Smooth muscle cell of trachea (primary cell): Measurements from ENCODE around the gene LRRC71. TPM values are rescaled to one million over a fixed set of nuclear protein-coding genes. Genes with fewer than 3 reads are reported as not detected.

ENCODE experiments used
- total RNA-seq: library from RNA; depleted of rRNA; stranded (reverse); fragments of >200 nt; gene quantifications from 2 replicates; pipeline ENCODE4 v1.2.1, GENCODE V29; 2014

Gene LRRC71
- not detected in 2 replicates for total RNA-seq

GRCh38 chr1:156920233-156921052 is at the start of gene LRRC71:
TSS of gene LRRC71 (plus strand) at chr1:156920632. CDS start at chr1:156920804, 172 bp downstream.

DNA sequence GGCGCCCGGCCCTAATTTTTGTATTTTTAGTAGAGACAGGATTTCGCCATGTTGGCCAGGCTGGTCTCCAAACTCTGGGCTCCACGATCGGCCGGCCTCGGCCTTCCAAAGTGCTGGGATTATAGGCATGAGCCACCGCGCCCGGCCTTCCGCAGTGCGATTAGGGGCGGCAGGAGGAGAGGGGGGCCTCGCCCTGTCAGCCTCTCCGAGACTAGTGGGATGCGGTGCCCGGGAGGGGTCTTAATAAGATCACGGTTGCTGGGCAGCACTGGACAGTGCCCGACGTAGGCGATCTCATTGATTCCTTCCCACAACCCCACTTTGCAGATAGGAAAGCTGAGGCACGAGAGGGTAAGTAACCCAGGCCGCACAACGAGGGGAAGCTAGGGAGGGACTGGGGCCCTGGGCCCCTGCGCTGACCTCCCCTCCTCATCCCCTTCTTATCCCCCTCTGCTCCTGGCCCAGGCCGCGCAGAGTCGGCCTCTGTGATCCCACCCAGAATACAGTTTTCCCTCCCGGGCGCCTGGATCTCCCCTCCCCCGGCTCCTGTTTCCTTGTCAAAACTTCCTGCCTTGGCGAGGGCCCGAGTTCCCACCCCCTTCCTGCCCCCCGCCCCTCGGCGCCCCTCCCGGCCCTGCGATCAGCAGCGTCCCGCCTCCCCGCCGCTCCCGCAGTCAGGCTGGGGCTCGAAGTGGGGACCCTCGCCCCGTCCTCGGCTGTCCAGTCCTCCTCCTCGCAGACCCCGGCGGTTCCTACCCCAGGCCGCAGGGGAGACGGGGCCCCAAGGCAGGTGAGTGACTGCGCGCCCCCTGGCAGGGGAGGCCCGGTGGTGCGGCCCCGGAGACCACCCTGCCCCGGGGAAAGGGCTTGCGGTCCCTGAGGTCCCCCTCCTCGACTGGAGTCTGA is 27.1 kb upstream of the LRRC71 start, which contains the start of gene PEAR1:
Gene PEAR1, plus strand, starts transcription at position 671 of the 906 bp plus-strand sequence. CDS start 10,209 bp downstream, outside the sequence.

Other genes with a start within 250 kb of the LRRC71 start
- gene NES, start 243.2 kb upstream of the LRRC71 start, total RNA-seq: 58.2 and 110 TPM in 2 replicates
- gene CRABP2, start 215.0 kb upstream of the LRRC71 start, total RNA-seq: 248 and 256 TPM in 2 replicates
- 15.9 and 17.0 TPM in 2 replicates for gene METTL25B, start 192.2 kb upstream of the LRRC71 start, total RNA-seq
- gene ISG20L2, start 191.9 kb upstream of the LRRC71 start, total RNA-seq: 4.7 and 7.4 TPM in 2 replicates
- 42.2 and 53.4 TPM in 2 replicates for gene MRPL24, start 179.5 kb upstream of the LRRC71 start, total RNA-seq
- 128 and 251 TPM in 2 replicates for gene HDGF, start 169.0 kb upstream of the LRRC71 start, total RNA-seq
- 14.1 and 15.4 TPM in 2 replicates for gene PRCC, start 153.1 kb upstream of the LRRC71 start, total RNA-seq
- gene SH2D2A, start 103.8 kb upstream of the LRRC71 start, total RNA-seq: not detected in 2 replicates
- gene INSRR, start 61.5 kb upstream of the LRRC71 start, total RNA-seq: under 0.01 TPM in 1 of 2 replicates, not detected in the other
- gene NTRK1, start 59.8 kb upstream of the LRRC71 start, total RNA-seq: not detected in 2 replicates
- gene PEAR1, start 26.9 kb upstream of the LRRC71 start, total RNA-seq: 5.6 and 7.4 TPM in 2 replicates
- gene ARHGEF11, start 125.1 kb downstream of the LRRC71 start, total RNA-seq: 22.4 and 37.4 TPM in 2 replicates
- gene ETV3L, start 179.2 kb downstream of the LRRC71 start, total RNA-seq: not detected in 2 replicates
- gene ETV3, start 217.8 kb downstream of the LRRC71 start, total RNA-seq: 12.7 and 13.7 TPM in 2 replicates